Mucosa of stomach (tissue), 1 donor: ENCODE data around the gene OCA2.

Experiments used
- H3K27me3 ChIP-seq: one replicate; pipeline ENCODE4 v1.7.0; 2013; ENCODE audit warnings: mild to moderate bottlenecking, low read length; ENCODE audit not compliant: control insufficient read depth, insufficient read depth
- H3K36me3 ChIP-seq: one replicate; pipeline ENCODE4 v1.7.0; 2013; ENCODE audit warnings: low read length; ENCODE audit not compliant: control insufficient read depth, insufficient read depth
- H3K4me1 ChIP-seq: one replicate; pipeline ENCODE4 v1.7.0; 2013; ENCODE audit warnings: mild to moderate bottlenecking, low read length; ENCODE audit not compliant: control insufficient read depth, insufficient read depth
- H3K4me3 ChIP-seq: one replicate; pipeline ENCODE4 v1.7.0; 2013; ENCODE audit warnings: low read length
- H3K9ac ChIP-seq: one replicate; pipeline ENCODE4 v1.7.0; 2013; ENCODE audit warnings: mild to moderate bottlenecking, low read length, moderate library complexity
- H3K9me3 ChIP-seq: one replicate; pipeline ENCODE4 v1.7.0; 2013; ENCODE audit warnings: mild to moderate bottlenecking, low read length, moderate library complexity; ENCODE audit not compliant: control insufficient read depth
- donor health status: Pancreatic carcinoma.

Gene OCA2

GRCh38 chr15:27993996-27994780 lies 104.9 kb downstream of the OCA2 start:
- no peaks in the 10 kb centered on the region for H3K27me3 ChIP-seq
- H3K9me3 ChIP-seq = no peaks in the 10 kb centered on the region
- no peaks in the 10 kb centered on the region for H3K4me1 ChIP-seq
- H3K36me3 ChIP-seq = no peaks in the 10 kb centered on the region
- no peak overlapping the region for H3K4me3 ChIP-seq
- no peak overlapping the region for H3K9ac ChIP-seq

- H3K36me3 ChIP-seq = no peaks in the 10 kb centered on the region
- no peaks in the 10 kb centered on the region for H3K9me3 ChIP-seq
- H3K9ac ChIP-seq = no peak overlapping the region
- H3K4me1 ChIP-seq = no peaks in the 10 kb centered on the region
- H3K27me3 ChIP-seq = no peaks in the 10 kb centered on the region
- no peak overlapping the region for H3K4me3 ChIP-seq
These were observed 105.6 kb downstream of the OCA2 start for GRCh38 chr15:27993544-27993943.

- no peaks in the 10 kb centered on the region for H3K9me3 ChIP-seq
- H3K4me1 ChIP-seq = no peaks in the 10 kb centered on the region
- H3K9ac ChIP-seq = no peak overlapping the region
- H3K27me3 ChIP-seq = no peaks in the 10 kb centered on the region
- no peak overlapping the region for H3K4me3 ChIP-seq
- no peaks in the 10 kb centered on the region for H3K36me3 ChIP-seq
These were observed 108.3 kb downstream of the OCA2 start for GRCh38 chr15:27990521-27991515.

- Histone ChIP-seq H3K27me3 (no peaks in the 10 kb centered on the region), H3K9ac (no peak overlapping the region), H3K4me3 (no peak overlapping the region), H3K36me3 (no peaks in the 10 kb centered on the region), H3K4me1 (no peaks in the 10 kb centered on the region), H3K9me3 (no peaks in the 10 kb centered on the region)
These were observed 109.3 kb downstream of the OCA2 start for GRCh38 chr15:27989838-27990237.

- Histone ChIP-seq H3K27me3 (no peaks in the 10 kb centered on the region), H3K9me3 (no peaks in the 10 kb centered on the region), H3K4me3 (no peak overlapping the region), H3K4me1 (no peaks in the 10 kb centered on the region), H3K9ac (no peak overlapping the region), H3K36me3 (no peaks in the 10 kb centered on the region)
These were observed 109.7 kb downstream of the OCA2 start for GRCh38 chr15:27989427-27989826.

GRCh38 chr15:27985099-27985498 lies 114.0 kb downstream of the OCA2 start:
- H3K4me1 ChIP-seq = no peaks in the 10 kb centered on the region
- H3K9me3 ChIP-seq = no peaks in the 10 kb centered on the region
- H3K9ac ChIP-seq = no peak overlapping the region
- H3K36me3 ChIP-seq = no peaks in the 10 kb centered on the region
- H3K4me3 ChIP-seq = no peak overlapping the region
- no peaks in the 10 kb centered on the region for H3K27me3 ChIP-seq

- no peak overlapping the region for H3K4me3 ChIP-seq
- H3K27me3 ChIP-seq = no peaks in the 10 kb centered on the region
- no peak overlapping the region for H3K9ac ChIP-seq
- H3K9me3 ChIP-seq = no peaks in the 10 kb centered on the region
- H3K4me1 ChIP-seq = no peaks in the 10 kb centered on the region
- no peaks in the 10 kb centered on the region for H3K36me3 ChIP-seq
These were observed 115.6 kb downstream of the OCA2 start for GRCh38 chr15:27983496-27983895.

GRCh38 chr15:27977696-27978095 lies 121.4 kb downstream of the OCA2 start:
- Histone ChIP-seq H3K9ac (no peak overlapping the region), H3K36me3 (no peaks in the 10 kb centered on the region), H3K9me3 (no peaks in the 10 kb centered on the region), H3K4me3 (no peak overlapping the region), H3K27me3 (no peaks in the 10 kb centered on the region), H3K4me1 (no peaks in the 10 kb centered on the region)

- H3K9ac ChIP-seq = no peak overlapping the region
- H3K36me3 ChIP-seq = no peaks in the 10 kb centered on the region
- H3K4me3 ChIP-seq = no peak overlapping the region
- H3K27me3 ChIP-seq = no peaks in the 10 kb centered on the region
- no peaks in the 10 kb centered on the region for H3K4me1 ChIP-seq
- no peaks in the 10 kb centered on the region for H3K9me3 ChIP-seq
These were observed 125.2 kb downstream of the OCA2 start for GRCh38 chr15:27973886-27974285.

- Histone ChIP-seq H3K4me3 (no peak overlapping the region), H3K4me1 (no peaks in the 10 kb centered on the region), H3K27me3 (no peaks in the 10 kb centered on the region), H3K9me3 (no peaks in the 10 kb centered on the region), H3K9ac (no peak overlapping the region), H3K36me3 (no peaks in the 10 kb centered on the region)
These were observed 128.3 kb downstream of the OCA2 start for GRCh38 chr15:27970661-27971392.

- Histone ChIP-seq H3K4me3 (no peak overlapping the region), H3K9me3 (no peaks in the 10 kb centered on the region), H3K9ac (no peak overlapping the region), H3K27me3 (no peaks in the 10 kb centered on the region), H3K36me3 (no peaks in the 10 kb centered on the region), H3K4me1 (no peaks in the 10 kb centered on the region)
These were observed 131.6 kb downstream of the OCA2 start for GRCh38 chr15:27967541-27967940.
